Measurements from ENCODE around the gene CZIB.
"Not testable (repeated sequence)": the region's sequence is repeated elsewhere in the genome, so short reads cannot be mapped to it uniquely, and the experiment has no call there.

CZIB gene

DNA sequence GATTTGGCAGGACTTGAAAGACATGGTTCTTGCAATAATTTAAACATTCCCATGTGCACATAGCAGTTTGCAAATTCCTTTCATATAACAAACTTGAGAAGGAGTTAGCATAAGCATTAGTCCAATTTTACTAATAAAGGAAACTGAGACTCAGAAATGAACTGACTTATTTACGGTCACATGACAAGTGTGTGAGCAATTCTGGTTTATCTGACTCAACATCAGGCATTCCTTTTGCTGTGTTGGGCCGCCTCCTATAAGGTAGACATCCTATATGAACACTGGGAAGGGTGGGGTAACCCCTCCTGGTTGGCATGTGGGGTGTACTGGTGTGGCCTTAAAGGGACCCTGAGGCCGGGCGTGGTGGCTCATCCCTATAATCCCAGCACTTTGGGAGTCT, 32.3 kb downstream of the CZIB start:
- DNase-seq, result no peak

DNA sequence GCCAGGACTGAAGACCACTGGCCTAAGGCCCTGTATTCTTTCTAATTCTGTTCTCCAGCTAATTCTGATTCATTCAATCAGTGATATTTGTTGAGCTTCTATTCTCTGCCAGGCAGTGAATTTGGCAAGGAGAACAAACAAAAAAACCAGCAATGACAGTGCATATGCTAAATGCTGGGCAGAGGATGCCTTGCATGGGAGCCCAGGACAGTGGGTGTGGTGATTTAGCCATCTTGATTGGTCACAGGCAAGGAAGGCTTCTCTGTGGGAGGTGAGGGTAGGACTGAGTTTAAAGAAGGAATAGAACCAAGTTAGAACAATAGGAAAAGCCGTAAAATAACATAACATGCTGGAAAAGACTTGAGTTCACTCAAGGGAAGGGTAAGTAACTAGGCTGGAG, 33.0 kb downstream of the CZIB start:
- DNase-seq, result no peak

DNA sequence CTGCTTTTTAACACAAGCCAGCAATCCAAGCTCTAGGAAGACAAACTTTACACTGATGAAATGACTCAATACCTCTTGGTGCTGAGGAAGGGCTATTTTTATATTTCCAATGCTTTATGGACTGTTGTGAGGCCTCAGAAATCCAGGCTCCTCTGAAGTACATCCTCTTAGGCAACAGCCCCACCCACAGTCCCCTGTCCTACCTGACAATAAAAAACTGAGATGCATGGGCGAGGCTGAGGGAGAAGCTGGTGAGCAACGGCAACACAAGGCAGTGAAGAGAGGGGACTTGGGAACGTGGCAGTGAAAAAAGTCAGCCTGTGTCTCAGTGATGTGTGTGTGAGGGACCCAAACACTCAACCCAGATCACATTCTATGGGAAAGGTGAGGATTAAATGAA, 33.9 kb downstream of the CZIB start:
- no peak for DNase-seq

DNA sequence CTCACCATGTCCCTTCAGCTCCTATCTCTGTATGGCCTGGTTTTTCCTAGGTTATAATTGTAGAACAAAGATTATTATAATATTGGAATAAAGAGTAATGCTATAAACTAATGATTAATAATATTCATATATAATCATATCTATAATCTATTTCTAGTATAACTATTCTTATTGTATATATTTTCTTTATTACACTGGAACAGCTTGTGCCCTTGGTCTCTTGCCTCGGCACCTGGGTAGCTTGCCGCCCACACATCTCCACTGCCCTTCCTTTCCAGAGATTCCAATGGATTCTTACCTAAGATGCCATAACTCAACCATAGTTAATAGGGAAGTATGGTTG, 34.5 kb downstream of the CZIB start:
- DNase-seq, result not testable (repeated sequence)

DNA sequence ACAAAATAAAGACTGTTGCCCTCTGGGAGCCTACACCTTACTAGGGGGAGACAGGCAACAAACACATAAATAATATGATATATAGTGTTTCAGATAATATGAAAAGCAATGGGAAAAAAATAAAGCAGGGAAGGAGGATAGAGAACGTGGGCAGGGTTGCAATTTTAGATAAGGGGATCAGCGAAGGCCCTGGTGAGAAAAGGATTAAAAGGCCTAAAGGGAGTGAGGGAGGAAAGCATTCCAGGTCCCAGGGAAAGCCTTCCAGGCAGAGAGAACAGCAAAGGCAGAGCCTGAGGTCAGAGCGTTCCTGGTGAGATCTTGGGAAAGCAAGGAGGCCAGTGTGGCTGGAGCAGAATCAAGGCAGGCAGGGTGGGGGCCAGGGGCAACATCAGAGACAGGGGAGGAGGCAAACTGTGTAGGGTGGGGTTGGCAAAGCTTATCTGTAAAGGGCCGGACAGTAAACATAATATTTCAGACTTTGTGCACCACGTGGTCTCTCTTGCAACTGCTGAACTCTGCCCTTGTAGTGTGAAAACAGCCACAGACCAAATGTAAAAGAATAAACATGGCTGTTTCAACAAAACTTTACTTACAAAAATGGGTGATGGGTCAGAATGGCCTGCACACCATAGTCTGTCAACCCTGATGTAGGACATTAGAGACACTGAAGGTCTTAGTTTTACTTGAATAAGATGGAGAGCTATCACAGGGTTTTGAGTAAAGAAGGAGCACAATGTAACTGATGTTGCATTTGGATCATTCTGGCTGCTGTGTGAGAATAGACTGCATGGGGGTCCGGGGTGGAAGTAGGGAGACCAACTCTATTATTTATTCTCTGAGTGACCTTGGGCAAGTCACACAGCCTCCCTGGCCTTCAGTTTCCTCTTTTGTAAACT, 37.1 kb downstream of the CZIB start:
- DNase-seq, result no peak

DNA sequence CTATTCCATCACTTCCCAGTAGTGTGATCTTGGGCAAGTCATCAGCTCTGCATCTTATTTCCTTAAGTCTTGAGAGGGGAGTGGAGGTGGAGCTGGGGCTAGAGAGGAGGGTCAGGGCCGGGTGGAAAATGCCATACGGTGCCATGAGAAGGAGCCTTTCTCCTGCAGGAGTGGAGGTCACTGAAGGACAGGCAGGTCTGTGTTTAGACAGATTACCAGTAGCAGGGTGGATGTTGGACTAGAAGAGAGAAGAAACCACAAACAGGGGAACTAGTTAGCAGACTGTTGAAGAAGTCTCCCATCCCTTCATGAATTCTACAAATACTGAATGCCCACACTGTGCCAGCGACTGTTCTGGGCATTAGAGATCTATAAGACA, 37.7 kb downstream of the CZIB start:
- DNase-seq, result no peak

DNA sequence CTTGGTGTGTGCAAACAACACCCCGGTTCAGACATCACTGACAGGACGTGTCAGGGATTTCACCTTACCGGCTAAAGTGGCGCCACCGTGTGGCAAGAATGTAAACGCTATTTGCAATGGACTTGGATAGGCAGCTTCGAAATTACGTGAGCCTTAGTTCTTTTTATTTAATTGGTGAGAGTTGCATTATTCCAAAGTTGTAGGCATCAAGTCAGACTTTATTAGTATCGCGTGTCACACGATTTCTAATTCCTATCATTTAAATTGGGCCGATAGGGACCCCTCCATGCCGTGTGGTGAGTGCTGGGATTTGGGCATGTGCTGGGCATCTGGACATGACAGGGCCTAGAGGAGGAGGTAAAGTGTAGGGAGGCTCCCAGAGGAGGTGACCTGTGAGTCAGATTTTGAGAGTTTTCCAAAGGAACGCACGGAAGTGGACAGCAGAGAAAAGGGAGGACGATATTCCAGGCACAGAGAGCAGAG, 38.3 kb downstream of the CZIB start:
- DNase-seq, result no peak

DNA sequence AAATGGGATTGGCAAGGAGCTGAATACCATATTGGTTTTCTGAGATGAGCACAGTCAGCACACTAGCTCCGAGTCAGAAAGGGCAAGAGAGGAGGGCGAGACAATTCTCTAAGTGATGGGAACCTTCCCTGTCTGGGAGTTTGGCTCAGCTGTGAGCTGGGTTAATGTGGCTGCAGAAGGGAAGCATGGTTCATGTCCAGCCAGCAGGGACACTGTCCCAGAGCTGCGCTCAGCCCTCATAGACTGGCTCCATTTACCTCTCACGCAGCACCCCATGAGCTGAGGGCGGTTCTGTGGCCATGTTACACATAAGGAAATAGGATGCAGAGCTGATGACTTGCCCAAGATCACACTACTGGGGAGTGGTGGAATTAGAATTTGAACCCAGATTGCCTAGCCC, 39.5 kb downstream of the CZIB start:
- no peak for DNase-seq

DNA sequence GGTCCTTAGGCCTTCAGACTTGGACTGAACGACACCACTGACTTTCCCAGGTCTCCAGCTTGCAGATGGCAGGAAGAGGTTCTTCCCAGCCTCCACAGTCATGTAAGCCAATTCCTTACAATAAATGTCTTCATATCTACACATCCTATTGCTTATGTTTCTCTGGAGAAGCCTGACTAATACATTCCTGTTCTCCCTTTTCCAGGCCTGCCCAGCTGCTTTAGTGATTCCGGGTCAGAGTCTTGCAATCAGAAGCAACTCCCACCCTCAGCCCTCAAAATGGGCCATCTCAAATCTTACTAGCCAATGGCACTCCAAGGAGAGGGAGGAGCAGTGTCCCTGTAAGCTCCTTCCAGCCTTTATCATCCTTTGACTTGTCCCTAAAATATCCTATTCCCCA, 40.2 kb downstream of the CZIB start:
- no peak for DNase-seq

DNA sequence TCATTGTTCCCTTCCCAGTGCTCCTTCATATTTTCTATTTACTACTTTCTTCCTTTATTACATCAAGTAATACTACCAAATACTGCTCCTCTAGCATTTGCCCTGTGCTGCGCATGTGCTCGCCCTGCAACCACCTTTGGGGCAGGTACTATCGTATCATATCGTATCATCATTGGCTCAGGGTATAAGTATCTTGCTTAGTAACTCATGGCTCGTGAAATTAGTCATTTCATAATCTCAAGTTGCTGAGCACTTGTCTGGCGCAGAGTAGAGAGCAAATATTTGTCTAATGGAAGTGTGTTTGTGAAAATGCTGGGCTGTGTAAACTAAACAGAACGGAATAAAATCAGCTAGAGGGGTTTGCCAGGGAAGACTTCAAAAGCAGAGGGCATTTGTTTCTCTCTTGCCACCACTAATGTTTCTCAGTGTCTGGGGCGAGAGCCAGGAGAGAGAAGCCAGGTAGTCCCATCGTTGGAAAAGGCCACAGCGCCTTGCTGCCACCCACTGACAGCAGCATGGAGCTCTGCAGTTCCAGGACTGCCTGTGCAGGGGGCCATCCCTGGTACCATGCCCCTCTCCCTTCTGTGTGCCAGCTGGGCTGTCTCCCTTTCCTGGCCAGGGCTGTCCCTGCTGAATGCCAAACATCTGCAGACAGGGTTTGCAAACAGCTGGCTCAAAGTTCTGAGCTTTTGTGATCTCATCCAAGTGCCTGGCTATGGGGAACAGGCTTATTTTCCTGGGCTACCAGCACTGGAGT, 43.8 kb downstream of the CZIB start:
- no peak for DNase-seq

DNA sequence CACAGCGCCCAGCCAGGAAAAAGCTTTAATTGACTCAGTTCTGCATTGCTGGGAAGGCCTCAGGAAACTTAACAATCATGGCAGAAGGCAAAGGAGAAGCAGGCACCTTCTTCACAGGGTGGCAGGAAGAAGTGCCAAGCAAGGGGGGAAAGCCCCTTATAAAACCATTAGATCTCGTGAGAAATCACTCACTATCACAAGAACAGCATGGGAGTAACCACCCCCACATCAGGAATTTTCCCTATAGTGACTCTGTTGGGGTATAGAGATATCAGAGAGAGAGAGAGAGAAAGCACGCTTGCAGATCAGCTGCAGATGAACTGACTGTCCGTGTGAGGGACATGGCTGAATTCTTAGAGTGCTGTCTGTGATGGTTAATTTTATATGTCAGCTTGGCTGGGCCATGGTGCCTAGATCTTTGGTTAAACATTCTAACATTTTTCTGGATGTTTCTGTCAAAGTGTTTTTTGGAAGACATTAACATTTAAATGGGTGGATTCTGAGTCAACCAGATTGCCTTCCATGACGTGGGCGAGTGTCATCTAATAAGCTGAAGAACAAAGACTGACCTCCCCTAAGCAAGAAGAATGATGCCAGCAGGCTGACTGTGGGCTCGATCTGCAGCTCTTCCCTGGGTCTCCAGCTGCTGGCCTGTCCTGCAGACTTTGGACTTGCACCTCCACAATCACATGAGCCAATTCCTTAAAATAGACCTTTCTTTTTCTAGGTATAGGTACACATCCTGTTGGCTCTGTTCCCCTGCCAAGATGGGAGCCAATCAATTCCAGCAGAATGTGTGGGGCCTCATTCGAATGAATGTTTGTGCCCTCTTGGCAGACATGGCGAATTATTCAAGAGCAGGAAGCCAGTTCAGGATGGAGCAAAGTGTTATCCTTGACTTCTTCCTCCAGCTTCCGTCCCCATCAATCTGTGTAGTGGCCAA, 45.2 kb downstream of the CZIB start:
- DNase-seq, result no peak

DNA sequence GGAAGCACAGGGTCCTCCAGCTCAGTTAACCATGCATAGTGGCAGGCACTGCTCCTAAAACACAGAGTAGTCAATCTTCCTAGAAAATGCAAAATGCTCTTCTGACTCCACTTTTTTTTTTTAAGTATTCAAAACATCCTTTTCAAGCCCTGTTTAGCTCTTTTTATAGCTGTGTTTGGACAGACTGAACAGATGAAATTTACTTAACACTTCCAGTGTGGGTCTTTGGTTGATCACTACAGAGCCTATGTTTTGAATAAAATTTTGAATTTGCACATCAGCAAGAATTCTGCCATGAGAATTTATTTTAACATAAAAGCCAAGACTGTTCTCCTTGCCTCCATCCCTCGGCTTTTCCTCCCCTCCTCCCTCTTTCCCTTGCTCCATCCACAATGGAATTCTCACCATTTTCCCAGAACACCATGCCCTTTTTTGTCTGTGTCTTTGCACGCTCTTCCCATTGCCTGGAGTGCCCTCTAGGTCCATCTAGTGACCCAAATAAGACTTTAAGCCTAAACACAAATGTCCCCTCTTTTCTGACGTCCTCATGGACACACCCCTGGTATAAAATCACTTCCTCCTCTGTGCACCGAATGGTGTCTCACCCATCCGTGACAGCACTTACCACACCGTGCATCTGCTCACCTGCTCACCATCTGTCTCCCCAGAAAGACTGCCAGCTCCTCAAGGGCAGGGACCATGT, 47.9 kb downstream of the CZIB start:
- no peak for DNase-seq

DNA sequence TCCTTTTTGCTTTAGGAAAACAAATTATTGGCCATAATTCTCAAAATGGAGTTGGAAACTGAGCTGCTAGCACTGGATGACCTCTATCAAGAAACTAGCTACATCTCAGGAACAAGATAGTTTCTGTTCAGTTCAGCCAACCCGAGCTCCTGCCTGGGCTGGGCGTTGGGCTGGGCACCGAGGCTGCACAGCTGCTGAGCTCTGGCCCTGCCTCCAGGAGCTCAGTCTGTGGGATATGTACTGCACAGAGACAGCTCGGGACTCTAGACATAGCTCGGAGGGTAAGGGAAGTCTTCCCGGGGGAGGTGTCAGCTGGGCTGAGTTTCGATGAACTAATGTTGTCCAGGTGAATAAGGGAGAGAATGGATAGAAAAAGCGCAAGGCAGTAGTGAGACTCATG, 53.5 kb downstream of the CZIB start:
- no peak for DNase-seq

DNA sequence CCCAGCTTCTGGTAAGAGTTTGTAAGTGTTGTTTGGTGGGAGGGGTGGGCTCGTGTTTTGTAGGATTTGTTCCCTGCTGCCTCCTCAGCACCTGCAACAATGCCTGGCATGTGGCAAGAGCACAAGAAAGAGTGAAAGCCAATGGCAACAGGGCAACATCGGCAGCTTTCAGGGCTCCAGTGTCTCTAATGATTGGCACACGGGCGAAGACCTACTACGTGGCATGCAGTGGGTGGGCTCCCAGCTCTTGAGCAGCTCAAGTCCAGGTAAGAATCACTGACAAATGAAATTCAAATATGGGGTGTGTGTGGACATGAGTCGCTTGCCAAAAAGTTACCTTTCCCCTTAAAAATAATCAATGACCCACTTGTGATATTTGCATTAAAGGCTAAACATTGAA, 54.1 kb downstream of the CZIB start:
- no peak for DNase-seq

DNA sequence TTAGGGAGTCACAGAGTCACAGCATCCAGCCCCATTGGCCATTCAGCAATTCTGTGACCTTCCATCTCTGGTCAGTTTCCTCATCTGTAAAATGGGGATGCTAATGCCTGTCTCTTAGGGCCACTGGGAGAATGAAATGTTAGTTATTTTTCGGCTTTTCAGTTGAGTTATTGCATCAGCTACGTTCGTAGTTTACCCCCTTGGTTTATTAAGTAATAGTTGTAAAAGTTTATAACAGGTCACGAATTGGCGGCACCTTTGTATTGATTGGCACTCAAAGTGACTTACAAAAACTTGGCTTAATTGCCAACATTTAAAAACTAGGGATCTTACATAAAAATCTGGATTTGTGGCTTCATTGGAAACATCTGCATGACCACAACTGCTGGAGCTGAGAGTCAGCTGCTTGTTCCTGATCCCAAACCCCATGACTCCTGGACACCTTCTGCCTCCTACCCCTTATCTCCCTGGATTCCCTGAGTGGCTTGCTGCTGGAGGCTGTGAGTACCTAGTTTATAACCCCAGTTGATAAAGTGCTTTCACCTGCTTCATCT, 54.9 kb downstream of the CZIB start:
- DNase-seq, result no peak
